H1 (cell line): ENCODE measurements around the gene ZNF385B.

Experiments used
- CEBPB ChIP-seq: IDR thresholded peaks from 2 replicates; pipeline ENCODE4 v1.6.1; 2012; ENCODE audit warnings: low read depth, low read length
- CTCF ChIP-seq, 3 experiments: IDR thresholded peaks; 1 replicate in 2 of 3; 2 replicates in 1 of 3; pipeline versions ENCODE4 v1.5.1 to v1.6.1; 2011; ENCODE audit warnings: low read length in 3 of 3, mild to moderate bottlenecking in 3 of 3, inconsistent platforms in 2 of 3, low read depth in 1 of 3, moderate library complexity in 1 of 3; ENCODE audit not compliant: insufficient read depth in 1 of 3; ENCODE audit errors: control extremely low read depth in 1 of 3
- EGR1 ChIP-seq: IDR thresholded peaks from 2 replicates; pipeline ENCODE4 v1.6.1; 2011; ENCODE audit warnings: low read depth, low read length, borderline replicate concordance
- EZH2 ChIP-seq: fragments of 200-600 bp; sonication (generic); IDR thresholded peaks from 2 replicates; pipeline ENCODE4 v1.7.1; 2012; ENCODE audit warnings: low read depth, mild to moderate bottlenecking, moderate library complexity, low read length, inconsistent platforms; ENCODE audit not compliant: severe bottlenecking
- JUN ChIP-seq: IDR thresholded peaks from 2 replicates; pipeline ENCODE4 v1.6.1; 2011; ENCODE audit warnings: low read depth, mild to moderate bottlenecking, improper control_type of control experiment, low read length
- MAX ChIP-seq: IDR thresholded peaks from 2 replicates; pipeline ENCODE4 v1.6.1; 2012; ENCODE audit warnings: inconsistent platforms
- POLR2A ChIP-seq, 2 experiments: IDR thresholded peaks; 1 replicate in 1 of 2; 2 replicates in 1 of 2; pipeline ENCODE4 v1.6.1; 2011; ENCODE audit warnings: low read depth in 2 of 2, low read length in 2 of 2, mild to moderate bottlenecking in 2 of 2; ENCODE audit errors: control extremely low read depth in 1 of 2
- TEAD4 ChIP-seq: IDR thresholded peaks from 2 replicates; pipeline ENCODE4 v1.6.1; 2012; ENCODE audit warnings: low read depth, low read length, inconsistent platforms, mixed read lengths
- USF2 ChIP-seq: IDR thresholded peaks from 2 replicates; pipeline ENCODE4 v1.6.1; 2011; ENCODE audit warnings: low read length, improper control_type of control experiment

- TF ChIP-seq POLR2A (IDR thresholded peaks at IDR 0.05; ENCODE audit: control extremely low read depth in 1 of 2, low read depth in 2 of 2, low read length in 2 of 2) (no peak), TEAD4 (no peak), MAX (no peak), CTCF (IDR thresholded peaks at IDR 0.05; ENCODE audit: control extremely low read depth in 1 of 3, insufficient read depth in 1 of 3, low read depth in 1 of 3, low read length in 3 of 3) (no peak), EZH2 (no peak), USF2 (no peak), JUN (no peak), EGR1 (no peak), CEBPB (no peak)
Observed at GRCh38 chr2:179724403-179724802, 137.0 kb downstream of the ZNF385B start.
